HFF-Myc (cell line): Measurements from ENCODE around the gene MERTK.

Experiments
- DNase-seq: peaks from one replicate; pipeline ENCODE4 v3.0.0-alpha.2; 2011; ENCODE audit warnings: low read depth; ENCODE audit errors: extremely low read depth
- H3K4me3 ChIP-seq: replicated peaks from 2 replicates; pipeline ENCODE4 v1.5.1; 2011; ENCODE audit warnings: low read depth, mild to moderate bottlenecking, control low read depth, low read length
- TF ChIP-seq, protein P1 (sequence below): IDR thresholded peaks from 2 replicates; pipeline ENCODE4 v1.5.1; 2012; ENCODE audit warnings: mild to moderate bottlenecking, low read depth, low read length, control low read depth; ENCODE audit errors: missing control alignments

The MERTK gene

DNA sequence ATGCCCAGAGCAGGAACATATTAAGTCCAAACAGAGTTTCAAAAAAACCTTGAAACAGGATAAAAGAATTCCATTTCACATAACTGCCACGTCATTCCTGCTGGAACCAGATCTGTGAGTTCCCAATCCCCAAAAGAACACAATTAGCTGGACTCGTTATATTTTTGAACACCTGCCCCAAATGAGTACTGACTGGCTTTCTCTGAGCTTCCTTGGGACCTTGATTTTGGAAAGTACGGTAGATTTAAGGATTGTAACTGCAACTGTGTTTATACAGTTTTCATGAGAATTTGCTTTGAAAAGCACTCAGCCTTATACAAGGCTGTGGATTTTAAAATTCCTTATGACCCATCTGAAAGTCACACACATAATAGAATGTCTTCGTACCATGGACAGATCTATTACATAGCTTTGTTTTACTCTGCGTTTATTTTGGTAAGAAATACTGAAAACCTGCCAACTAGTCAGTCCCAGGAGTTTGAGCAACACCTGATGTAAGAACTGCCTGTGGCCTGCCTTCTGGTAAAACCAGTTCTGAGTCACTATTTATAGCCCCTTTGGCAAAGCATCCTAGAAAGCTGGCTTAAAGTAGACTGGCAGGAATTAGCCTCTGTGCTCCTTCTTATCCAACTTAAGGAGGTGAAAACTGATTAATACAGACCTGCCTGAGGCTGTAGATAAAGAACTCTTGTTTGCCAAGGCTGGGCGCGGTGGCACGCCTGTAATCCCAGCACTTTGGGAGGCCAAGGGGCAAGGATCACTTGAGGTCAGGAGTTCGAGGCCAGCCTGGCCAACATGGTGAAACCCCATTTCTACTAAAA is 48.1 kb downstream of the MERTK start:
- peak; percentile 49 for DNase-seq
- TF ChIP-seq, protein P1, sequence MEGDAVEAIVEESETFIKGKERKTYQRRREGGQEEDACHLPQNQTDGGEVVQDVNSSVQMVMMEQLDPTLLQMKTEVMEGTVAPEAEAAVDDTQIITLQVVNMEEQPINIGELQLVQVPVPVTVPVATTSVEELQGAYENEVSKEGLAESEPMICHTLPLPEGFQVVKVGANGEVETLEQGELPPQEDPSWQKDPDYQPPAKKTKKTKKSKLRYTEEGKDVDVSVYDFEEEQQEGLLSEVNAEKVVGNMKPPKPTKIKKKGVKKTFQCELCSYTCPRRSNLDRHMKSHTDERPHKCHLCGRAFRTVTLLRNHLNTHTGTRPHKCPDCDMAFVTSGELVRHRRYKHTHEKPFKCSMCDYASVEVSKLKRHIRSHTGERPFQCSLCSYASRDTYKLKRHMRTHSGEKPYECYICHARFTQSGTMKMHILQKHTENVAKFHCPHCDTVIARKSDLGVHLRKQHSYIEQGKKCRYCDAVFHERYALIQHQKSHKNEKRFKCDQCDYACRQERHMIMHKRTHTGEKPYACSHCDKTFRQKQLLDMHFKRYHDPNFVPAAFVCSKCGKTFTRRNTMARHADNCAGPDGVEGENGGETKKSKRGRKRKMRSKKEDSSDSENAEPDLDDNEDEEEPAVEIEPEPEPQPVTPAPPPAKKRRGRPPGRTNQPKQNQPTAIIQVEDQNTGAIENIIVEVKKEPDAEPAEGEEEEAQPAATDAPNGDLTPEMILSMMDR, result no peak
- no peak overlapping the region for H3K4me3 ChIP-seq

GRCh38 chr2:111947219-111947618 is 48.8 kb downstream of the MERTK start:
- no peak overlapping the region for H3K4me3 ChIP-seq
- TF ChIP-seq, protein P1, result no peak
- no peak for DNase-seq

DNA sequence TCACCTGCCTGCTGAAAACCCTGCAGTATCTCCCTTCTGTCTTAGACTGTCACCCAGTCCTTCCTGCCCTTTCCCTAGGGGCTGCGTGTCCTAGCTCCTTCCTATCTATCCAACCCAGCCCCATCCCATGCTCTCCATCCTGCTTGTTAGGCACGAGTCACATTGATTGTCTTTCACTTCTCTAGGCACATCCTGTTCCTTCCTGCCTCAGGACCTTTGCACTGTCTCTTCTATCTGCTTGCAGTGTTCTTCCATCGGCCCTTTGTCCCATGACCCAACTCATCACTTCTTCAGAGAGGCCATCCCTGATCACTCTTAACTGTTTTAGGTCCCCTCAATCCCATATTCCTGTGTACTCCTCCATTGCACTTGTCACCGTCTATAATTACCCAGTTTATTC is 50.4 kb downstream of the MERTK start:
- no peak overlapping the region for H3K4me3 ChIP-seq
- TF ChIP-seq, protein P1, result no peak
- no peak for DNase-seq

DNA sequence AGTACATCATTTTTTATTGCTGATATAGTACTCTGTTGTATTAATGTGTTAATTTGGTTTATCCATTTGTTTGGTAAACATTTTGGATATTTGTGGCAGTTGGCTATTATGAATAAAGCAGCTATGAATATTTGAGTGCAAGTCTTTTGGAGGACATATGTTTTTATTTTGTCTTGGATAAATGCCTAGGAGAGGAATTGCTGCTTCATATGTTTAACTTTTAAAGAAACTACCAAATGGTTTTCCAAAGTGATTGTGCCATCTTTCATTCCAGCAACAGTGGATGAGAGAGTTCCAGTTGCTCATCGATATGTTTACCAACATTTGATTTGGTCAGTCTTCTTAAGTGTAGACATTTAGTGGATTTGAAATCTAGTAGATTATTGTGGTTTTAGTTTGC is 51.8 kb downstream of the MERTK start:
- no peak overlapping the region for H3K4me3 ChIP-seq
- no peak for DNase-seq
- TF ChIP-seq, protein P1, result no peak

DNA sequence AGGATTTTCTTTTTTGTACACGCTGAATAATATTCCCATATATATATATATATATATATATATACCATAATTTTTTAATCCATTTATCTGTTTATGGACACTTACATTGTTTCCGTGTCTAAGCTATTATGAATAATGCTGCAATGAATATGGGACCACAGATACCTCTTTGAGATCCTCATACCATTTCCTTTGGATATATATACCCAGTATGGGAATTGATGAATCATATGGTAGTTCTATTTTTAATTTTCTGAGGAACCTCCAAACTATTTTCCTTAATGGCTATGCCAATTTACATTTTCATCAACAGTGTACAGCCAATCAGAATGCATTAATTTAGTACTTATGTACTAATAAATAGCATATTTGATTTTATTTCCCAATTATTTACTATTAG is 53.1 kb downstream of the MERTK start:
- H3K4me3 ChIP-seq, result no peak overlapping the region
- DNase-seq, result no peak
- TF ChIP-seq, protein P1, result no peak

DNA sequence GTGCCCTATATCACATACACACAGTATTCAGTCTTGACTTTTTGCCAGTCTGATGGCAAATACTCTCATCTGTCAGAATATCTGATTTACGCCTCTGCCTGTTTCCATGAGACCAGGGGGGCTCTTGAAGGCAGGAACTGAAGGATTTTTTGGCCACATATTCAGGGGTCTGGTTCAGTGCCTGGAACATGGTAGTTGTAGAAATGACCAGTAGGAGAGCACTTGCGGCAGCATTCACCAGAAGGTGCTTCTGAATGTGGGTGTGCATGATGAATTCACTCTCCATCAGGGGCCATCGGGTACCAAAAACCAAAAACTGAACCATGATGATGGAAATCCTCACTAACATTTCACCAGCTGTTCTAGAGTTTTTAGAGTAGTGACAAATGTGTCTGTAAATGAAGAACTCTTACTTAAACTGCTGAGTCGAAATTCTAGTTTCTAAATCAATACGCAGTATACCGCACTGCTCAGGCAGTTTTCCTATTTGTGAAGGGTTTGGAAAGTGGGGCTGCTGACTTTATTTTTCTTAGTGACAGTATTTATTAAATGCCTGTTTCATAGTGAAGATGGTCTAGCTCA is 54.6 kb downstream of the MERTK start:
- no peak overlapping the region for H3K4me3 ChIP-seq
- TF ChIP-seq, protein P1, result no peak
- no peak for DNase-seq
